Upper lobe of left lung (tissue), 4 donors: ENCODE results near the gene AMIGO3.

Source experiments
- CTCF ChIP-seq, 6 experiments: fragments of 450-650 bp in 4 of 6; fragments of 200-600 bp in 2 of 6; sonication (generic) in 2 of 6; IDR thresholded peaks; one replicate each; pipeline ENCODE4 v1.5.1; 2016 to 2019; ENCODE audit warnings: antibody characterized with exemption in 6 of 6
- POLR2A ChIP-seq, 4 donors: fragments of 450-650 bp; IDR thresholded peaks; one replicate each; pipeline ENCODE4 v1.5.1; 2016 to 2017; ENCODE audit warnings: antibody characterized with exemption in 4 of 4, mild to moderate bottlenecking in 2 of 4

GRCh38 chr3:49759226-49759625 is 39.7 kb upstream of the AMIGO3 start:
- TF ChIP-seq POLR2A (IDR thresholded peaks at IDR 0.05), result no peak
- no peak for TF ChIP-seq CTCF (IDR thresholded peaks at IDR 0.05)
